ENCODE measurements around the gene CROCC2.

GRCh38 chr2:241030333-241030680 is 124.2 kb downstream of the CROCC2 start:
- TF ChIP-seq CTCF (IDR thresholded peaks at IDR 0.05; ENCODE audit: insufficient read depth, low read length, poor library complexity, severe bottlenecking), result no peak
- no peak for TF ChIP-seq EZH2phosphoT487 (conservative IDR thresholded peaks at IDR 0.05; ENCODE audit: low read length)
